GM12891 (cell line): ENCODE results near the gene ZNF431.

Experiments used
- PAX5 ChIP-seq: IDR thresholded peaks from 2 replicates; pipeline ENCODE4 v1.6.1; 2011; ENCODE audit warnings: low read length, moderate library complexity, mild to moderate bottlenecking; ENCODE audit not compliant: insufficient read depth, severe bottlenecking
- POLR2A ChIP-seq: IDR thresholded peaks from 2 replicates; pipeline ENCODE4 v1.6.1; 2011; ENCODE audit warnings: low read depth, low read length, control low read depth
- POLR2AphosphoS5 ChIP-seq: IDR thresholded peaks from 2 replicates; pipeline ENCODE4 v1.6.1; 2011; ENCODE audit warnings: low read depth, low read length, control low read depth
- POU2F2 ChIP-seq: IDR thresholded peaks from 2 replicates; pipeline ENCODE4 v1.6.1; 2011; ENCODE audit warnings: low read depth, mild to moderate bottlenecking, control low read depth, low read length, moderate library complexity
- SPI1 ChIP-seq: IDR thresholded peaks from 2 replicates; pipeline ENCODE4 v1.6.1; 2011; ENCODE audit warnings: low read depth, low read length, control low read depth
- TAF1 ChIP-seq: IDR thresholded peaks from 2 replicates; pipeline ENCODE4 v1.6.1; 2011; ENCODE audit warnings: low read depth, low read length, control low read depth

DNA sequence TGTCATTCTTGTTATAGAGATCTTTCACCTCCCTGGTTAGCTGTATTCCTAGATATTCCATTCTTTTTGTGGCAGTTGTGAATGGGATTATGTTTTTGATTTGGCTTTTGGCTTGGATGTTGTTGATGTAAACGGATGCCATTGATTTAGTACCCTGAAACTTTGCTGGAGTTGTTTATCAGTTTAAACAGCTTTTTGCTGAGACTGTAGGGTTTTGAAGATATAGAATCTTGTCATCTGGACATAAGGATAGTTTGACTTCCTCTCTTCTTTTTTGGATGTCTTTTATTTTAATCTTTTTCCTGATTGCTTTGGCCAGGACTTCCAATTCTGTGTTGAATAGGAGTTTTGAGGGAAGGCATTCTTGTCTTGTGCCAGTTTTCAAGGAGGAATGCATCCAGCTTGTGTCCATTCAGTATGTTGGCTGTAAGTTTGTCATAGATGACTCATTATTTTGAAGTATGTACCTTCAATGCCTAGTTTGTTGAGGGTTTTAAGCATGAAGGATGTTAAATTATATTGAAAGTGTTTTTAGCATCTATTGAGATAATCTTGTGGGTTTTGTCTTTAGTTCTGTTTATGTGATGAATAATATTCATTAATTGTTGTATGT is 16.8 kb downstream of the ZNF431 start:
- no peak for TF ChIP-seq POLR2AphosphoS5
- TF ChIP-seq POLR2A = no peak
- TF ChIP-seq SPI1 = no peak
- TF ChIP-seq POU2F2 = no peak
- no peak for TF ChIP-seq TAF1
- no peak for TF ChIP-seq PAX5
